SK-N-SH (cell line): ENCODE results near the gene GPN1. TPM values are rescaled to one million over a fixed set of nuclear protein-coding genes. Genes with fewer than 3 reads are reported as not detected.

Experiments
- CTCF ChIA-PET: fragments of 300-600, 350-600 bp; formaldehyde crosslinking; extraction: SDS; loops from one replicate; lab custom pipeline; 2021; lab: Yijun Ruan, JAX
- POLR2A ChIA-PET: fragments of 350-600 bp; sonication (Branson Sonifier 250); formaldehyde crosslinking; extraction: SDS; loops from one replicate; lab custom pipeline; 2020; ENCODE audit warnings: antibody characterized with exemption, inconsistent platforms; lab: Yijun Ruan, JAX
- DNase-seq: peaks from one replicate; pipeline ENCODE4 v3.0.0; 2012
- H2AFZ ChIP-seq: fragments of 200-600 bp; sonication (generic); 2 replicates; pipeline ENCODE4 v1.8.1; 2016; ENCODE audit warnings: antibody characterized with exemption, mild to moderate bottlenecking, low read depth
- H3F3A ChIP-seq: fragments of 200-600 bp; sonication (generic); replicated peaks from 2 replicates; pipeline ENCODE3; 2016; ENCODE audit warnings: antibody characterized with exemption, mild to moderate bottlenecking; ENCODE audit not compliant: insufficient read depth
- H3K27ac ChIP-seq, 2 experiments: fragments of 200-500 bp in 1 of 2; fragments of 200-600 bp in 1 of 2; sonication (Bioruptor generic) in 1 of 2; sonication (generic), shearing (Covaris generic) in 1 of 2; 2 replicates each; pipeline versions ENCODE4 v1.5.1 to v1.6.1; 2014 to 2016; ENCODE audit warnings: low read depth in 2 of 2, inconsistent platforms in 1 of 2, low read length in 1 of 2, mild to moderate bottlenecking in 1 of 2, mixed read lengths in 1 of 2
- H3K27me3 ChIP-seq: fragments of 200-600 bp; sonication (generic), shearing (Covaris generic); 2 replicates; pipeline ENCODE4 v1.6.1; 2016; ENCODE audit warnings: mixed run types; ENCODE audit not compliant: insufficient read depth
- H3K36me3 ChIP-seq, 2 experiments: fragments of 200-500 bp in 1 of 2; fragments of 200-600 bp in 1 of 2; sonication (Bioruptor generic) in 1 of 2; sonication (generic) in 1 of 2; replicated peaks in 1 of 2; 2 replicates each; pipeline versions ENCODE3 to v1.5.1; 2014 to 2016; ENCODE audit warnings: low read length in 1 of 2, mild to moderate bottlenecking in 1 of 2; ENCODE audit not compliant: insufficient read depth in 2 of 2, control insufficient read depth in 1 of 2
- H3K4me1 ChIP-seq, 2 experiments: fragments of 200-500 bp in 1 of 2; fragments of 200-600 bp in 1 of 2; sonication (Bioruptor generic) in 1 of 2; sonication (generic), shearing (Covaris generic) in 1 of 2; 2 replicates each; pipeline versions ENCODE4 v1.5.1 to v1.6.1; 2014 to 2016; ENCODE audit warnings: low read depth in 1 of 2, low read length in 1 of 2, mixed run types in 1 of 2; ENCODE audit not compliant: insufficient read depth in 2 of 2, control insufficient read depth in 1 of 2
- H3K4me2 ChIP-seq: fragments of 200-600 bp; sonication (generic), shearing (Covaris generic); 2 replicates; pipeline ENCODE4 v1.6.1; 2017; ENCODE audit warnings: mixed run types
- H3K4me3 ChIP-seq, 2 experiments: fragments of 200-500 bp in 1 of 2; fragments of 200-600 bp in 1 of 2; sonication (Bioruptor generic) in 1 of 2; sonication (generic), shearing (Covaris generic) in 1 of 2; 2 replicates each; pipeline versions ENCODE4 v1.5.1 to v1.8.1; 2014 to 2016; ENCODE audit warnings: low read depth in 2 of 2, inconsistent platforms in 1 of 2, low read length in 1 of 2, mild to moderate bottlenecking in 1 of 2, mixed read lengths in 1 of 2, moderate library complexity in 1 of 2
- H3K79me2 ChIP-seq: fragments of 200-600 bp; sonication (generic); 2 replicates; pipeline ENCODE4 v1.8.1; 2017; ENCODE audit warnings: mild to moderate bottlenecking; ENCODE audit not compliant: insufficient read depth
- H3K9ac ChIP-seq: fragments of 200-600 bp; sonication (generic); 2 replicates; pipeline ENCODE4 v1.6.1; 2017; ENCODE audit warnings: mixed run types
- H3K9me2 ChIP-seq: fragments of 200-600 bp; sonication (generic); 2 replicates; pipeline ENCODE4 v1.6.1; 2017; ENCODE audit warnings: mixed run types
- H3K9me3 ChIP-seq: fragments of 200-600 bp; sonication (generic); 2 replicates; pipeline ENCODE4 v1.6.1; 2017; ENCODE audit warnings: mixed run types, mild to moderate bottlenecking, moderate library complexity
- H4K20me1 ChIP-seq: fragments of 200-600 bp; sonication (generic); 2 replicates; pipeline ENCODE4 v1.6.1; 2017; ENCODE audit warnings: mild to moderate bottlenecking, mixed run types; ENCODE audit not compliant: insufficient read depth
- CTCF ChIP-seq: fragments of 200-600 bp; sonication (generic); IDR thresholded peaks from 2 replicates; pipeline ENCODE4 v1.6.1; 2017; ENCODE audit warnings: antibody characterized with exemption, mild to moderate bottlenecking, moderate library complexity
- ELF1 ChIP-seq: IDR thresholded peaks from 2 replicates; pipeline ENCODE4 v1.4.0; 2012
- FOXJ3 ChIP-seq: sonication (generic); formaldehyde crosslinking; IDR thresholded peaks from 2 replicates; pipeline ENCODE4 v1.5.1; 2020; ENCODE audit warnings: mild to moderate bottlenecking, missing genetic modification reagents
- FOXM1 ChIP-seq: IDR thresholded peaks from 2 replicates; pipeline ENCODE4 v1.4.0; 2012; ENCODE audit warnings: low read depth, mild to moderate bottlenecking
- GABPA ChIP-seq: IDR thresholded peaks from 2 replicates; pipeline ENCODE4 v1.4.0; 2012; ENCODE audit warnings: low read depth, mild to moderate bottlenecking
- GATA2 ChIP-seq: sonication (generic); formaldehyde crosslinking; IDR thresholded peaks from 2 replicates; pipeline ENCODE4 v1.5.0; 2020; ENCODE audit warnings: mild to moderate bottlenecking, missing genetic modification reagents
- MAX ChIP-seq: IDR thresholded peaks from 2 replicates; pipeline ENCODE4 v1.4.0; 2012; ENCODE audit warnings: low read depth
- MXI1 ChIP-seq: IDR thresholded peaks from 2 replicates; pipeline ENCODE4 v1.6.1; 2012; ENCODE audit warnings: mild to moderate bottlenecking, low read depth, low read length, improper control_type of control experiment
- POLR2AphosphoS5 ChIP-seq: IDR thresholded peaks from 2 replicates; pipeline ENCODE4 v1.6.1; 2012; ENCODE audit warnings: low read depth, low read length
- RAD21 ChIP-seq: IDR thresholded peaks from 2 replicates; pipeline ENCODE4 v1.6.1; 2012; ENCODE audit warnings: mild to moderate bottlenecking, low read length
- RCOR1 ChIP-seq: fragments of 150-350 bp; IDR thresholded peaks from 2 replicates; pipeline ENCODE4 v1.6.1; 2017; ENCODE audit warnings: antibody characterized with exemption, low read length
- RXRA ChIP-seq: IDR thresholded peaks from 2 replicates; pipeline ENCODE4 v1.4.0; 2012; ENCODE audit warnings: low read depth, mild to moderate bottlenecking, borderline replicate concordance
- SIN3A ChIP-seq: IDR thresholded peaks from 2 replicates; pipeline ENCODE4 v1.6.1; 2012; ENCODE audit warnings: low read depth, mild to moderate bottlenecking, low read length, moderate library complexity, borderline replicate concordance
- TCF12 ChIP-seq: IDR thresholded peaks from 2 replicates; pipeline ENCODE4 v1.4.0; 2012
- TEAD4 ChIP-seq: IDR thresholded peaks from 2 replicates; pipeline ENCODE4 v1.4.0; 2012; ENCODE audit warnings: mild to moderate bottlenecking, borderline replicate concordance; ENCODE audit not compliant: insufficient read depth
- YY1 ChIP-seq: IDR thresholded peaks from 2 replicates; pipeline ENCODE4 v1.4.0; 2012; ENCODE audit warnings: low read depth, mild to moderate bottlenecking
- ZBTB33 ChIP-seq: IDR thresholded peaks from 2 replicates; pipeline ENCODE4 v1.4.0; 2012; ENCODE audit warnings: low read depth, borderline replicate concordance
- WGBS: methylation state at CpG from one replicate; pipeline ENCODE4 v1.1.6; 2017; ENCODE audit warnings: low lambda C conversion rate; 5-methylcytosine and 5-hydroxymethylcytosine counted together
- polyA plus RNA-seq, 3 experiments: library from polyadenylated mRNA; depleted of rRNA; stranded (reverse); fragments of >200 nt; gene quantifications; 2 replicates each; pipeline ENCODE4 v1.2.3, GENCODE V29; 2012
- TF ChIP-seq, protein P1 (sequence below): fragments of 150-350 bp; IDR thresholded peaks from 2 replicates; pipeline ENCODE4 v1.6.1; 2016; ENCODE audit warnings: mild to moderate bottlenecking, low read depth, low read length
- TF ChIP-seq, protein P2 (sequence below): IDR thresholded peaks from 2 replicates; pipeline ENCODE4 v1.6.1; 2012; ENCODE audit warnings: mild to moderate bottlenecking, low read depth, low read length, moderate library complexity

Gene GPN1
- polyA plus RNA-seq, 1 of the 3 experiments (the other 2 are of a cell fraction): 74.0 TPM

- no peaks in the 10 kb centered on the region for H3K27me3 ChIP-seq
- no peaks in the 10 kb centered on the region for H3K9me3 ChIP-seq
- peaks cover 29% of the 10 kb centered on the region for H3F3A ChIP-seq
- H2AFZ ChIP-seq: 0 out of 2 replicates have a peak overlapping the region, but pooled peaks have one; percentile 48
- H3K4me2 ChIP-seq: peak overlapping the region; percentile 56
- peaks cover 0 to 19% of the 10 kb centered on the region in 2 experiments; a peak in 2 of 4 replicates for H3K4me1 ChIP-seq
- WGBS: 100% methylated on average over 1 of the region's 1 CpG
- no peaks in the 10 kb centered on the region for H3K79me2 ChIP-seq
- H3K36me3 ChIP-seq: peaks cover 39 to 41% of the 10 kb centered on the region in 2 experiments
- no peak overlapping the region for H3K4me3 ChIP-seq
- H4K20me1 ChIP-seq: no peaks in the 10 kb centered on the region
- peak overlapping the region; percentile 55 for H3K9ac ChIP-seq
- POLR2A ChIA-PET: interaction anchor here (1.5 kb wide), 1 partner anchor 18 kb away, joined by 3 read pairs; the partner anchor contains the start of genes SLC4A1AP and SUPT7L
- TF ChIP-seq POLR2AphosphoS5: no peak
- TF ChIP-seq RAD21: no peak
- TF ChIP-seq MAX: no peak
- no peak for TF ChIP-seq ZBTB33
- TF ChIP-seq, protein P1, sequence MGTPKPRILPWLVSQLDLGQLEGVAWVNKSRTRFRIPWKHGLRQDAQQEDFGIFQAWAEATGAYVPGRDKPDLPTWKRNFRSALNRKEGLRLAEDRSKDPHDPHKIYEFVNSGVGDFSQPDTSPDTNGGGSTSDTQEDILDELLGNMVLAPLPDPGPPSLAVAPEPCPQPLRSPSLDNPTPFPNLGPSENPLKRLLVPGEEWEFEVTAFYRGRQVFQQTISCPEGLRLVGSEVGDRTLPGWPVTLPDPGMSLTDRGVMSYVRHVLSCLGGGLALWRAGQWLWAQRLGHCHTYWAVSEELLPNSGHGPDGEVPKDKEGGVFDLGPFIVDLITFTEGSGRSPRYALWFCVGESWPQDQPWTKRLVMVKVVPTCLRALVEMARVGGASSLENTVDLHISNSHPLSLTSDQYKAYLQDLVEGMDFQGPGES: no peak
- no peak for TF ChIP-seq YY1
- TF ChIP-seq RCOR1: no peak
- TF ChIP-seq FOXM1: no peak
- no peak for TF ChIP-seq SIN3A
- no peak for TF ChIP-seq CTCF
- no peak for TF ChIP-seq TEAD4
- no peak for TF ChIP-seq FOXJ3 (CRISPR knock-in tag)
- TF ChIP-seq GABPA: no peak
- no peak for TF ChIP-seq RXRA
- no peak for TF ChIP-seq GATA2 (CRISPR knock-in tag)
- TF ChIP-seq TCF12: no peak
- TF ChIP-seq, protein P2, sequence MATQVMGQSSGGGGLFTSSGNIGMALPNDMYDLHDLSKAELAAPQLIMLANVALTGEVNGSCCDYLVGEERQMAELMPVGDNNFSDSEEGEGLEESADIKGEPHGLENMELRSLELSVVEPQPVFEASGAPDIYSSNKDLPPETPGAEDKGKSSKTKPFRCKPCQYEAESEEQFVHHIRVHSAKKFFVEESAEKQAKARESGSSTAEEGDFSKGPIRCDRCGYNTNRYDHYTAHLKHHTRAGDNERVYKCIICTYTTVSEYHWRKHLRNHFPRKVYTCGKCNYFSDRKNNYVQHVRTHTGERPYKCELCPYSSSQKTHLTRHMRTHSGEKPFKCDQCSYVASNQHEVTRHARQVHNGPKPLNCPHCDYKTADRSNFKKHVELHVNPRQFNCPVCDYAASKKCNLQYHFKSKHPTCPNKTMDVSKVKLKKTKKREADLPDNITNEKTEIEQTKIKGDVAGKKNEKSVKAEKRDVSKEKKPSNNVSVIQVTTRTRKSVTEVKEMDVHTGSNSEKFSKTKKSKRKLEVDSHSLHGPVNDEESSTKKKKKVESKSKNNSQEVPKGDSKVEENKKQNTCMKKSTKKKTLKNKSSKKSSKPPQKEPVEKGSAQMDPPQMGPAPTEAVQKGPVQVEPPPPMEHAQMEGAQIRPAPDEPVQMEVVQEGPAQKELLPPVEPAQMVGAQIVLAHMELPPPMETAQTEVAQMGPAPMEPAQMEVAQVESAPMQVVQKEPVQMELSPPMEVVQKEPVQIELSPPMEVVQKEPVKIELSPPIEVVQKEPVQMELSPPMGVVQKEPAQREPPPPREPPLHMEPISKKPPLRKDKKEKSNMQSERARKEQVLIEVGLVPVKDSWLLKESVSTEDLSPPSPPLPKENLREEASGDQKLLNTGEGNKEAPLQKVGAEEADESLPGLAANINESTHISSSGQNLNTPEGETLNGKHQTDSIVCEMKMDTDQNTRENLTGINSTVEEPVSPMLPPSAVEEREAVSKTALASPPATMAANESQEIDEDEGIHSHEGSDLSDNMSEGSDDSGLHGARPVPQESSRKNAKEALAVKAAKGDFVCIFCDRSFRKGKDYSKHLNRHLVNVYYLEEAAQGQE: no peak
- TF ChIP-seq ELF1: no peak
- TF ChIP-seq MXI1: no peak
- H3K9me2 ChIP-seq: no peaks in the 10 kb centered on the region
- CTCF ChIA-PET: interaction anchor here (1.0 to 17.5 kb wide), 16 partner anchors 8 to 799 kb away, joined by 3 to 333 read pairs (median 15); partner anchors contain the start of genes CCDC121, GPN1, PPM1G and SLC4A1AP
- H3K27ac ChIP-seq: peak overlapping the region; percentile 18 to 93; a peak in 3 of 4 replicates
- DNase-seq: no peak
Measured at GRCh38 chr2:27681841-27682240, 53.0 kb downstream of the GPN1 start.
